Osteocyte (in vitro differentiated cells): Measurements from ENCODE around the gene PDE6H. TPM values are rescaled to one million over a fixed set of nuclear protein-coding genes. Genes with fewer than 3 reads are reported as not detected.

ENCODE experiments used
- DNase-seq: peaks from one replicate; pipeline ENCODE4 v3.0.0; 2021; ENCODE audit warnings: mixed read lengths; ENCODE audit not compliant: unreplicated experiment; ENCODE audit errors: extremely low spot score
- H3K27ac Mint-ChIP-seq: one replicate; pipeline ENCODE4 v1.8.0; 2021; ENCODE audit warnings: mild to moderate bottlenecking, mixed read lengths; ENCODE audit not compliant: unreplicated experiment
- H3K27me3 Mint-ChIP-seq: one replicate; pipeline ENCODE4 v1.8.0; 2021; ENCODE audit warnings: mixed read lengths; ENCODE audit not compliant: unreplicated experiment
- H3K36me3 Mint-ChIP-seq: one replicate; pipeline ENCODE4 v1.8.0; 2021; ENCODE audit warnings: mixed read lengths; ENCODE audit not compliant: unreplicated experiment
- H3K4me1 Mint-ChIP-seq: one replicate; pipeline ENCODE4 v1.8.0; 2021; ENCODE audit warnings: mixed read lengths; ENCODE audit not compliant: unreplicated experiment
- H3K4me3 Mint-ChIP-seq: one replicate; pipeline ENCODE4 v1.8.0; 2021; ENCODE audit warnings: mild to moderate bottlenecking, moderate library complexity, mixed read lengths; ENCODE audit not compliant: unreplicated experiment
- H3K9me3 Mint-ChIP-seq: one replicate; pipeline ENCODE4 v1.8.0; 2021; ENCODE audit warnings: mixed read lengths; ENCODE audit not compliant: unreplicated experiment
- CTCF ChIP-seq: fragments of 200-600 bp; sonication (generic); IDR thresholded peaks from 2 replicates; pipeline ENCODE4 v1.5.0; 2021; ENCODE audit warnings: antibody characterized with exemption, mild to moderate bottlenecking, moderate library complexity
- total RNA-seq: library from RNA; stranded (reverse); gene quantifications from 2 replicates; pipeline ENCODE4 v1.2.1, GENCODE V29; 2021

The PDE6H gene
- total RNA-seq, 1 donor from 2014 or later = not detected

GRCh38 chr12:14991069-14991468, 18.2 kb downstream of the PDE6H start:
- Mint-ChIP-seq H3K27ac (no peak overlapping the region), H3K9me3 (peaks cover 25% of the 10 kb centered on the region), H3K4me1 (peaks cover 13% of the 10 kb centered on the region), H3K36me3 (no peaks in the 10 kb centered on the region), H3K27me3 (no peaks in the 10 kb centered on the region), H3K4me3 (no peak overlapping the region)
- no peak for DNase-seq
- no peak for TF ChIP-seq CTCF

GRCh38 chr12:14992673-14993072, 19.8 kb downstream of the PDE6H start:
- Mint-ChIP-seq H3K9me3 (peaks cover 21% of the 10 kb centered on the region), H3K4me3 (no peak overlapping the region), H3K27ac (no peak overlapping the region), H3K4me1 (peaks cover 13% of the 10 kb centered on the region), H3K27me3 (no peaks in the 10 kb centered on the region), H3K36me3 (no peaks in the 10 kb centered on the region)
- no peak for DNase-seq
- TF ChIP-seq CTCF = no peak

DNA sequence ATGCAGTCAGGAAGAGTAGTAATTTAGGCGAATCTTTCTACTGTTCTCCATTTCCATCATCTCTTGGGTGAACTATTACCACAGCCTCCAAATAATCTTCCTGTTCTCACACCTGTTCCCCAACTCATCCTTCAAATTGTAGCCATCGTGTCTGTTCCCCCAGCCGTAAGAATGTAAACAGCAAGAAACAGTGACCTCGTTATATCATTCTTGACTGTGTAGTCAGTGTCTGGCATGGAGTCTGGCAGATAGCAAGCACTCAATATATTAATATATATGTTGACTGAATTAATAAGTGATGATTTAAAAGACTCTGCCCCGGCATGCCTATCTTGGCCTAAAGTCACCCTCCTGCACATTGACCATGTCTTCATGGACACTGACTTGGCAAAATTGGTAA, 20.3 kb downstream of the PDE6H start:
- no peak for DNase-seq
- H3K4me1 Mint-ChIP-seq = peaks cover 15% of the 10 kb centered on the region
- no peak overlapping the region for H3K4me3 Mint-ChIP-seq
- H3K9me3 Mint-ChIP-seq = peaks cover 21% of the 10 kb centered on the region
- no peak for TF ChIP-seq CTCF
- no peaks in the 10 kb centered on the region for H3K27me3 Mint-ChIP-seq
- no peak overlapping the region for H3K27ac Mint-ChIP-seq
- H3K36me3 Mint-ChIP-seq = no peaks in the 10 kb centered on the region

DNA sequence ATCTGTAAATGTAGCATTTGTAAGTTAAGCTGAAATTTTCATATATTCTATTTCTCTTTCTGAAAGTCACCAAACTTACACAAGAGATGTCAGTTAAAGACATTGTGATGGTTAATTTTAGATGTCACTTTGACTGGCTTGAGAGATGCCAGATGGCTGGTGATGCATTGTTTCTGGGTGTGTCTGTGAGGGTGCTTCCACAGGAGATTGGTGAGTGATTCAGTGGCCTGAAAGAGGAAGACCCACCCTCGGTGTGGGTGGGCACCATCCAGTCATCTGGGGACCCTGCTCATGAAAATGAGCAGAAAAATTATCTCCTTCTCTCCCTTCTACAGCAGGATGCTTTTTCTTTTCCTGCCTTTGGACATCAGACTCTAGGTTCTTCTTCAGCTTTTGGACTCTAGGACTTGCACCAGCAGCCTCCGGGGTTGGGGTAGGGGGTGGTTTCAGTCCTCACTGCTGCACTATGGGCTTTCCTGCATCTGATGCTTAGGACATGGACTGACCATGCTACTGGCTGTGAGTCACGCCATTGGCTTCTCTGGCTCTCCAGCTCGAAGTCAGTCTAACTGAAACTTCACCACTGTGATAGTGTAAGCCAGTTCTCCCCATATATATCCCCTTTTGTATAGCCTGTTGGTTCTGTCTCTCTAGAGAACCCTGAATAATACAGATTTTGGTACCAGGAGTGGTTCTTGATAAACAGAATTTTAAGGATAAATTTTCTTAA, 20.9 kb downstream of the PDE6H start:
- Mint-ChIP-seq H3K27ac (no peak overlapping the region), H3K36me3 (no peaks in the 10 kb centered on the region), H3K9me3 (peaks cover 16% of the 10 kb centered on the region), H3K4me1 (peaks cover 20% of the 10 kb centered on the region), H3K4me3 (no peak overlapping the region), H3K27me3 (no peaks in the 10 kb centered on the region)
- no peak for DNase-seq
- TF ChIP-seq CTCF = no peak

GRCh38 chr12:14994610-14995009, 21.8 kb downstream of the PDE6H start:
- H3K36me3 Mint-ChIP-seq = no peaks in the 10 kb centered on the region
- peaks cover 15% of the 10 kb centered on the region for H3K9me3 Mint-ChIP-seq
- H3K4me3 Mint-ChIP-seq = no peak overlapping the region
- DNase-seq = no peak
- TF ChIP-seq CTCF = no peak
- H3K4me1 Mint-ChIP-seq = peaks cover 29% of the 10 kb centered on the region
- H3K27ac Mint-ChIP-seq = no peak overlapping the region
- no peaks in the 10 kb centered on the region for H3K27me3 Mint-ChIP-seq
